ENCODE results near the gene MMP19. TPM values are rescaled to one million over a fixed set of nuclear protein-coding genes. Genes with fewer than 3 reads are reported as not detected.
"Not testable (repeated sequence)": the region's sequence is repeated elsewhere in the genome, so short reads cannot be mapped to it uniquely, and the experiment has no call there.

The MMP19 gene
- not detected in 2 replicates for total RNA-seq (2014; rRNA removed; shearing (Covaris generic))

- peak; percentile 45 for DNase-seq (ENCODE audit: low spot score)
These were observed at the start of gene MMP19 for GRCh38 chr12:55842681-55843429. MMP19 (minus strand) TSS chr12:55842936; CDS start chr12:55842830, 106 bp downstream.

GRCh38 chr12:55891310-55891709 is 48.6 kb upstream of the MMP19 start:
- no peak for DNase-seq (ENCODE audit: low spot score)

GRCh38 chr12:55885113-55885512 is 42.4 kb upstream of the MMP19 start:
- DNase-seq (ENCODE audit: low spot score): no peak

- no peak for DNase-seq (ENCODE audit: low spot score)
These were observed 35.1 kb upstream of the MMP19 start for GRCh38 chr12:55877824-55878223.

- DNase-seq (ENCODE audit: low spot score): no peak
These were observed 33.1 kb upstream of the MMP19 start for GRCh38 chr12:55875704-55876467.

- DNase-seq (ENCODE audit: low spot score): no peak
These were observed 31.7 kb upstream of the MMP19 start for GRCh38 chr12:55874443-55874842.

GRCh38 chr12:55866454-55867004 is 23.8 kb upstream of the MMP19 start:
- not testable (repeated sequence) for DNase-seq (ENCODE audit: low spot score)

GRCh38 chr12:55865327-55865726 is 22.6 kb upstream of the MMP19 start:
- DNase-seq (ENCODE audit: low spot score): no peak

- DNase-seq (ENCODE audit: low spot score): not testable (repeated sequence)
These were observed 20.2 kb upstream of the MMP19 start for GRCh38 chr12:55862931-55863330.

GRCh38 chr12:55862286-55862685 is 19.6 kb upstream of the MMP19 start:
- DNase-seq (ENCODE audit: low spot score): no peak

GRCh38 chr12:55861871-55862270 is 19.1 kb upstream of the MMP19 start:
- DNase-seq (ENCODE audit: low spot score): no peak

- DNase-seq (ENCODE audit: low spot score): no peak
These were observed 18.7 kb upstream of the MMP19 start for GRCh38 chr12:55861396-55861795.

GRCh38 chr12:55852740-55853139 is 10.0 kb upstream of the MMP19 start:
- no peak for DNase-seq (ENCODE audit: low spot score)

- DNase-seq (ENCODE audit: low spot score): no peak
These were observed 8.2 kb upstream of the MMP19 start for GRCh38 chr12:55850893-55851292.

- DNase-seq (ENCODE audit: low spot score): no peak
These were observed 7.7 kb upstream of the MMP19 start for GRCh38 chr12:55850401-55850800.

- DNase-seq (ENCODE audit: low spot score): no peak
These were observed 7.0 kb upstream of the MMP19 start for GRCh38 chr12:55849616-55850343.

GRCh38 chr12:55847603-55848291 is 5.0 kb upstream of the MMP19 start:
- DNase-seq (ENCODE audit: low spot score): no peak

- DNase-seq (ENCODE audit: low spot score): no peak
These were observed 4.3 kb upstream of the MMP19 start for GRCh38 chr12:55847033-55847432.

GRCh38 chr12:55845785-55846496 is 3.2 kb upstream of the MMP19 start:
- no peak for DNase-seq (ENCODE audit: low spot score)

- DNase-seq (ENCODE audit: low spot score): no peak
These were observed 2.6 kb upstream of the MMP19 start for GRCh38 chr12:55845361-55845760.

- DNase-seq (ENCODE audit: low spot score): no peak
These were observed 2.2 kb upstream of the MMP19 start for GRCh38 chr12:55844961-55845360.
